ENCODE data around the gene YRDC. TPM values are rescaled to one million over a fixed set of nuclear protein-coding genes. Genes with fewer than 3 reads are reported as not detected.

YRDC gene
- total RNA-seq, 1 donor from 2014 or later, result 28.1 TPM

DNA sequence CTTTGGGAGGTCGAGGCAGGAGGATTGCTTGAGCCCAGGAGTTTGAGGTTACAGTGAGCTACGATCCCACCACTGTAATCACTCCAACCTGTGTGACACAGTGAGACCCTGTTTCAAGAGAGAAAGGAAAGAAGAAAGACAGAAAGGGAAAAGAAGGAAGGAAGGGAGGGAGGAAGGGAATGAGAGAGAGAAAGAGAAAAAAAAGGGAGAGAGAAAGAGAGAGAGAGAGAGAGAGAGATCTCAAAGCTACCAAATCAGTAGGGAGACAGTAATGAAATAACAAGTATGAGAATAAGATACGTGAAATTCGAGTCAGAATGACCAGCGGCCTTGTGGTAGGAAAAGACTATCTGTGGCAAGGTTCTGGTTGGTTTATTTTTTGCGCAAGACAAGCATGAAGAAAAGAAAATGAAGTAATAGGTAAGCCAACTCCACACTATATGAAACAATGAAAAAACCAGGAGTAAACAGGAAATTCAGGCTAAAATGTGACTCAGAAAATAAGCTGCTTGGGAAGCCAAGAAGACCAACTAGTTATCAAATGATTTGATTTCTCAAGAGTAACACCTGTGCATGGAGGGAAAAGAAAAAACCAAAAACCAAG, 42.4 kb upstream of the YRDC start:
- H3K27ac Mint-ChIP-seq (ENCODE audit: unreplicated experiment), result no peak overlapping the region
- no peak overlapping the region for H3K4me3 ChIP-seq (ENCODE audit: insufficient read depth, low read depth, low read length)
- no peak overlapping the region for H3K9ac ChIP-seq (ENCODE audit: low read length)
- FAIRE-seq (no peak), DNase-seq (ENCODE audit: low read depth) (no peak)
- H3K9me3 Mint-ChIP-seq (ENCODE audit: unreplicated experiment), result peaks cover 2% of the 10 kb centered on the region
- H3K79me2 ChIP-seq (ENCODE audit: insufficient read depth, low read length), result peaks cover 90% of the 10 kb centered on the region
- H3K27me3 ChIP-seq (ENCODE audit: insufficient read depth, low read length), result no peaks in the 10 kb centered on the region
- peaks cover 77% of the 10 kb centered on the region for H4K20me1 ChIP-seq (ENCODE audit: insufficient read depth, low read length)
- H3K27me3 Mint-ChIP-seq (ENCODE audit: low read depth, unreplicated experiment), result no peaks in the 10 kb centered on the region
- no peak overlapping the region for H3K4me2 ChIP-seq (ENCODE audit: low read length)
- H3K27ac ChIP-seq (ENCODE audit: low read depth, low read length), result no peak overlapping the region
- H3K36me3 ChIP-seq (ENCODE audit: insufficient read depth, low read length), result peaks cover 7% of the 10 kb centered on the region
- peaks cover 3% of the 10 kb centered on the region for H3K4me1 Mint-ChIP-seq (ENCODE audit: low read depth, unreplicated experiment)
- no peaks in the 10 kb centered on the region for H3K4me1 ChIP-seq (ENCODE audit: insufficient read depth, low read length)
- peaks cover 15% of the 10 kb centered on the region for H3K36me3 Mint-ChIP-seq (ENCODE audit: low read depth, unreplicated experiment)
- TF ChIP-seq, protein P1, sequence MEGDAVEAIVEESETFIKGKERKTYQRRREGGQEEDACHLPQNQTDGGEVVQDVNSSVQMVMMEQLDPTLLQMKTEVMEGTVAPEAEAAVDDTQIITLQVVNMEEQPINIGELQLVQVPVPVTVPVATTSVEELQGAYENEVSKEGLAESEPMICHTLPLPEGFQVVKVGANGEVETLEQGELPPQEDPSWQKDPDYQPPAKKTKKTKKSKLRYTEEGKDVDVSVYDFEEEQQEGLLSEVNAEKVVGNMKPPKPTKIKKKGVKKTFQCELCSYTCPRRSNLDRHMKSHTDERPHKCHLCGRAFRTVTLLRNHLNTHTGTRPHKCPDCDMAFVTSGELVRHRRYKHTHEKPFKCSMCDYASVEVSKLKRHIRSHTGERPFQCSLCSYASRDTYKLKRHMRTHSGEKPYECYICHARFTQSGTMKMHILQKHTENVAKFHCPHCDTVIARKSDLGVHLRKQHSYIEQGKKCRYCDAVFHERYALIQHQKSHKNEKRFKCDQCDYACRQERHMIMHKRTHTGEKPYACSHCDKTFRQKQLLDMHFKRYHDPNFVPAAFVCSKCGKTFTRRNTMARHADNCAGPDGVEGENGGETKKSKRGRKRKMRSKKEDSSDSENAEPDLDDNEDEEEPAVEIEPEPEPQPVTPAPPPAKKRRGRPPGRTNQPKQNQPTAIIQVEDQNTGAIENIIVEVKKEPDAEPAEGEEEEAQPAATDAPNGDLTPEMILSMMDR (IDR thresholded peaks at IDR 0.05; ENCODE audit: insufficient read depth, low read depth, low read length), result no peak
- no peak for TF ChIP-seq EZH2 (IDR thresholded peaks at IDR 0.05; ENCODE audit: insufficient read depth, low read length)
- H2AFZ ChIP-seq (ENCODE audit: low read depth, low read length), result no peak overlapping the region
- H3K4me3 Mint-ChIP-seq (ENCODE audit: unreplicated experiment), result no peak overlapping the region
- no peaks in the 10 kb centered on the region for H3K9me3 ChIP-seq (ENCODE audit: insufficient read depth, low read depth, low read length)

DNA sequence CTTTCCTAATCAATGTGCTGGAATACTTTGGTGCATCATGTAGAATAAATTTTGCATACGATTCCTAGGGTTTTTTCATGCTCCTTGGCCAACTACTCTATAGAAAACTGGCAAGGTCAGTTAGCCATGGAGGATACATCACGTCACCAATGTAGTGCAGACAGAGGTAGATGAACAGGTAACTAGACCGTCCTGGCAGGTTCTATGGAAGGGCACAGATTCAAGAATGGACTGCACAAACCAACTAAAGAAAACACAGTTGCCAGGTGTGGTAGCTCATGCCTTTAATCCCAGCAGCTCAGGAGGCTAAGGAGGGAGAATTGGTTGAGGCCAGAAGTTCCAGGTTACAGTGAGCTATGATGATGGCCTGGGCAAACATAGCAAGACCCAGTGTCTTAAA, 41.5 kb upstream of the YRDC start:
- peaks cover 7% of the 10 kb centered on the region for H3K36me3 ChIP-seq (ENCODE audit: insufficient read depth, low read length)
- Mint-ChIP-seq H3K4me3 (ENCODE audit: unreplicated experiment) (no peak overlapping the region), H3K27me3 (ENCODE audit: low read depth, unreplicated experiment) (no peaks in the 10 kb centered on the region), H3K27ac (ENCODE audit: unreplicated experiment) (no peak overlapping the region), H3K4me1 (ENCODE audit: low read depth, unreplicated experiment) (peaks cover 6% of the 10 kb centered on the region), H3K36me3 (ENCODE audit: low read depth, unreplicated experiment) (peaks cover 16% of the 10 kb centered on the region), H3K9me3 (ENCODE audit: unreplicated experiment) (peaks cover 2% of the 10 kb centered on the region)
- no peak overlapping the region for H3K27ac ChIP-seq (ENCODE audit: low read depth, low read length)
- peaks cover 81% of the 10 kb centered on the region for H4K20me1 ChIP-seq (ENCODE audit: insufficient read depth, low read length)
- no peak overlapping the region for H3K4me2 ChIP-seq (ENCODE audit: low read length)
- no peaks in the 10 kb centered on the region for H3K4me1 ChIP-seq (ENCODE audit: insufficient read depth, low read length)
- H2AFZ ChIP-seq (ENCODE audit: low read depth, low read length), result no peak overlapping the region
- peaks cover 91% of the 10 kb centered on the region for H3K79me2 ChIP-seq (ENCODE audit: insufficient read depth, low read length)
- H3K9me3 ChIP-seq (ENCODE audit: insufficient read depth, low read depth, low read length), result no peaks in the 10 kb centered on the region
- no peaks in the 10 kb centered on the region for H3K27me3 ChIP-seq (ENCODE audit: insufficient read depth, low read length)
- H3K4me3 ChIP-seq (ENCODE audit: insufficient read depth, low read depth, low read length), result no peak overlapping the region
- H3K9ac ChIP-seq (ENCODE audit: low read length), result no peak overlapping the region
- TF ChIP-seq, protein P1 (IDR thresholded peaks at IDR 0.05; ENCODE audit: insufficient read depth, low read depth, low read length), result no peak
- DNase-seq (ENCODE audit: low read depth) (no peak), FAIRE-seq (no peak)

DNA sequence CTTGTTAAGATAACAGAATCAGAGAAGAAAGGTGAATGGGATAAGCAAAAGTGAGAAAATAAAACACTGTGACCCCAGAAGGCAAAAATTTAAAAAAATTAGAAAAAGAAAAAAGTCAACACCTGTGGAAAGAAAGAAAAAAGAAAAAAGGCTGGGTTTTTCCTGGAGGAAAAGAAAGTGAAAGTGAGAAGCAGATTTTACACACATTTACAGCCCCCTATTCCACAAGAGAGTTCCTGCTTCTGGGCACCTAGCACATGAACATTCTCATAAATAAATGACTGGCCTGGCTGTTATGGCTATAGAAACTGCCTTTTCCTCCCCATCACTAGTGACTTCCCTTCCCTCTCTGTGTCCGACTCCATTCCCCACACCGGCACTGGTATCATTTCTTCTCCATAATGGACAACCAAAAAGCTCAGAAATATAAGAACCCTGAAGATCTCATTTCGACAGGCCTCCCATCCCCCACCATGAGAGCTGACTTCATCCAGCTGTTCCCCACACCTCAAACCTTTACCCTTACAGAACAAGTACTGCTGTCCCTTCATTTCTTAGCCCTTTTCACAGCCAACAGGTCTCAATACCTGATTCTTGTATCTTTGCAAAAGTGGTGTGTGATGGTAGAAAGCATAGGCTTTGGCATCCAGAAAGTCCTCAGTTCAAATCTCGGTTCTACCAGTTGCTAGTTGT, 38.8 kb upstream of the YRDC start:
- no peaks in the 10 kb centered on the region for H3K9me3 ChIP-seq (ENCODE audit: insufficient read depth, low read depth, low read length)
- Mint-ChIP-seq H3K9me3 (ENCODE audit: unreplicated experiment) (no peaks in the 10 kb centered on the region), H3K4me3 (ENCODE audit: unreplicated experiment) (no peak overlapping the region), H3K36me3 (ENCODE audit: low read depth, unreplicated experiment) (peaks cover 4% of the 10 kb centered on the region), H3K27ac (ENCODE audit: unreplicated experiment) (no peak overlapping the region), H3K4me1 (ENCODE audit: low read depth, unreplicated experiment) (peaks cover 6% of the 10 kb centered on the region), H3K27me3 (ENCODE audit: low read depth, unreplicated experiment) (no peaks in the 10 kb centered on the region)
- TF ChIP-seq EZH2 (IDR thresholded peaks at IDR 0.05; ENCODE audit: insufficient read depth, low read length), result no peak
- TF ChIP-seq, protein P1 (IDR thresholded peaks at IDR 0.05; ENCODE audit: insufficient read depth, low read depth, low read length), result no peak
- no peak overlapping the region for H3K4me3 ChIP-seq (ENCODE audit: insufficient read depth, low read depth, low read length)
- no peak overlapping the region for H3K9ac ChIP-seq (ENCODE audit: low read length)
- H3K79me2 ChIP-seq (ENCODE audit: insufficient read depth, low read length), result peaks cover 84% of the 10 kb centered on the region
- H3K4me1 ChIP-seq (ENCODE audit: insufficient read depth, low read length), result no peaks in the 10 kb centered on the region
- H3K27ac ChIP-seq (ENCODE audit: low read depth, low read length), result no peak overlapping the region
- DNase-seq (ENCODE audit: low read depth) (no peak), FAIRE-seq (no peak)
- H3K27me3 ChIP-seq (ENCODE audit: insufficient read depth, low read length), result no peaks in the 10 kb centered on the region
- H3K36me3 ChIP-seq (ENCODE audit: insufficient read depth, low read length), result peaks cover 5% of the 10 kb centered on the region
- no peak overlapping the region for H3K4me2 ChIP-seq (ENCODE audit: low read length)
- no peak overlapping the region for H2AFZ ChIP-seq (ENCODE audit: low read depth, low read length)
- H4K20me1 ChIP-seq (ENCODE audit: insufficient read depth, low read length), result peaks cover 81% of the 10 kb centered on the region

Measured in astrocyte (in vitro differentiated cells and primary cell).